SK-N-SH treated with all-trans-retinoic acid at 6 μM for 48 hours (cell line): ENCODE results near the gene SUGP1.

Experiments used
- ATAC-seq: fragments of 200-7000 bp; cut with Tn5 transposase; 3 replicates; pipeline ENCODE4 v1.9.1; 2020; ENCODE audit warnings: mild to moderate bottlenecking, moderate library complexity
- ARNTL ChIP-seq: fragments of 450-650 bp; formaldehyde crosslinking; IDR thresholded peaks from 2 replicates; pipeline ENCODE4 v1.5.0; 2020; ENCODE audit warnings: low read depth, mild to moderate bottlenecking, moderate library complexity, borderline replicate concordance
- BACH2 ChIP-seq: fragments of 250-450 bp; sonication (Bioruptor Pico); IDR thresholded peaks from 2 replicates; pipeline ENCODE4 v1.9.0; 2021; ENCODE audit warnings: mild to moderate bottlenecking, borderline replicate concordance
- CSDC2 ChIP-seq: fragments of 250-450 bp; sonication (Bioruptor Pico); IDR thresholded peaks from 2 replicates; pipeline ENCODE4 v1.5.0; 2020; ENCODE audit warnings: mild to moderate bottlenecking, moderate library complexity
- ESRRG ChIP-seq: fragments of 250-450 bp; sonication (Bioruptor Pico); IDR thresholded peaks from 2 replicates; pipeline ENCODE4 v1.6.1; 2021; ENCODE audit warnings: mild to moderate bottlenecking
- GLIS3 ChIP-seq: fragments of 250-450 bp; sonication (Bioruptor Pico); IDR thresholded peaks from 2 replicates; pipeline ENCODE4 v1.5.0; 2020; ENCODE audit warnings: mild to moderate bottlenecking, moderate library complexity
- ISL1 ChIP-seq: fragments of 250-450 bp; sonication (Bioruptor Pico); IDR thresholded peaks from 2 replicates; pipeline ENCODE4 v2.1.2; 2022; ENCODE audit warnings: mild to moderate bottlenecking, moderate library complexity
- OSR1 ChIP-seq: fragments of 250-450 bp; sonication (Bioruptor Pico); IDR thresholded peaks from 2 replicates; pipeline ENCODE4 v1.8.0; 2022; ENCODE audit warnings: moderate library complexity, mild to moderate bottlenecking, inconsistent platforms
- PPARA ChIP-seq: fragments of 250-450 bp; sonication (Bioruptor Pico); IDR thresholded peaks from 2 replicates; pipeline ENCODE4 v1.5.0; 2020; ENCODE audit warnings: mild to moderate bottlenecking, borderline replicate concordance
- RARB ChIP-seq: fragments of 250-450 bp; sonication (Bioruptor Pico); IDR thresholded peaks from 2 replicates; pipeline ENCODE4 v1.8.0; 2021; ENCODE audit warnings: mild to moderate bottlenecking, moderate library complexity
- SNAI2 ChIP-seq: fragments of 250-450 bp; sonication (Bioruptor Pico); IDR thresholded peaks from 2 replicates; pipeline ENCODE4 v1.5.0; 2020; ENCODE audit warnings: mild to moderate bottlenecking, moderate library complexity
- TCF4 ChIP-seq: fragments of 250-450 bp; sonication (Bioruptor Pico); IDR thresholded peaks from 2 replicates; pipeline ENCODE4 v1.8.0; 2021; ENCODE audit warnings: mild to moderate bottlenecking, moderate library complexity, borderline replicate concordance
- TOX ChIP-seq: fragments of 250-450 bp; sonication (Bioruptor Pico); IDR thresholded peaks from 2 replicates; pipeline ENCODE4 v1.8.0; 2021; ENCODE audit warnings: mild to moderate bottlenecking, moderate library complexity, borderline replicate concordance
- ZC3H10 ChIP-seq: fragments of 250-450 bp; sonication (Bioruptor Pico); IDR thresholded peaks from 2 replicates; pipeline ENCODE4 v1.5.1; 2021; ENCODE audit warnings: mild to moderate bottlenecking, moderate library complexity
- ZFP3 ChIP-seq: fragments of 250-450 bp; sonication (Bioruptor Pico); IDR thresholded peaks from 2 replicates; pipeline ENCODE4 v1.5.0; 2020; ENCODE audit warnings: mild to moderate bottlenecking, moderate library complexity
- ZFP30 ChIP-seq: fragments of 450-650 bp; formaldehyde crosslinking; IDR thresholded peaks from 2 replicates; pipeline ENCODE4 v1.5.0; 2022; ENCODE audit warnings: mild to moderate bottlenecking, moderate library complexity
- ZNF565 ChIP-seq: fragments of 450-650 bp; formaldehyde crosslinking; conservative IDR thresholded peaks from 2 replicates; pipeline ENCODE4 v1.5.0; 2020; ENCODE audit warnings: low read depth, mild to moderate bottlenecking, moderate library complexity
- ZNF70 ChIP-seq: fragments of 450-650 bp; formaldehyde crosslinking; IDR thresholded peaks from 2 replicates; pipeline ENCODE4 v1.5.0; 2020; ENCODE audit warnings: mild to moderate bottlenecking, moderate library complexity
- TF ChIP-seq, protein P1 (sequence below): fragments of 250-450 bp; sonication (Bioruptor Pico); IDR thresholded peaks from 2 replicates; pipeline ENCODE4 v1.8.0; 2021; ENCODE audit warnings: low read depth, mild to moderate bottlenecking, moderate library complexity, borderline replicate concordance
- TF ChIP-seq, protein P2 (sequence below): fragments of 250-450 bp; sonication (Bioruptor Pico); IDR thresholded peaks from 2 replicates; pipeline ENCODE4 v1.5.0; 2020; ENCODE audit warnings: mild to moderate bottlenecking, moderate library complexity
- TF ChIP-seq, protein P3 (sequence below): fragments of 250-450 bp; sonication (Bioruptor Pico); IDR thresholded peaks from 2 replicates; pipeline ENCODE4 v1.5.1; 2021; ENCODE audit warnings: mild to moderate bottlenecking, moderate library complexity

Gene SUGP1

DNA sequence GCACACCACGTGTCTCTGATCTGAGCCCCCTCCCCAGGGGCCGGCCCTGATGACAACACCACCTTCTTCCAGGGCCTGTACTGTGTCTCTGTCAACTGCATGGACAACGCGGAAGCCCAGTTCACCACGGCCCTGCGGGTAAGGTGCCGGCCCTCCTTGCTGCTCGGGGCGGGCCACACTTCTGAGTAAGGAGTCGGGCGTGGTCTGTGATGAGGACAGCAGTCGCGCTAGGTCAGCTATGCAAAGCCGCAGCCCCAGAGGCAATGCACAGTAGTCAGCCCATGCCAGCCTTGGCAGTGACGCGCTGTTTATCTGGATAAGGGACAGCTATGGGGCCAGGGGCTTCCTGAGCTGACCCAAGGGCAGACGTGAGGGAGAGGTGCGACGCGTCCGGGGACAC lies 24.9 kb upstream of the SUGP1 start (continued):
- TF ChIP-seq, protein P1, sequence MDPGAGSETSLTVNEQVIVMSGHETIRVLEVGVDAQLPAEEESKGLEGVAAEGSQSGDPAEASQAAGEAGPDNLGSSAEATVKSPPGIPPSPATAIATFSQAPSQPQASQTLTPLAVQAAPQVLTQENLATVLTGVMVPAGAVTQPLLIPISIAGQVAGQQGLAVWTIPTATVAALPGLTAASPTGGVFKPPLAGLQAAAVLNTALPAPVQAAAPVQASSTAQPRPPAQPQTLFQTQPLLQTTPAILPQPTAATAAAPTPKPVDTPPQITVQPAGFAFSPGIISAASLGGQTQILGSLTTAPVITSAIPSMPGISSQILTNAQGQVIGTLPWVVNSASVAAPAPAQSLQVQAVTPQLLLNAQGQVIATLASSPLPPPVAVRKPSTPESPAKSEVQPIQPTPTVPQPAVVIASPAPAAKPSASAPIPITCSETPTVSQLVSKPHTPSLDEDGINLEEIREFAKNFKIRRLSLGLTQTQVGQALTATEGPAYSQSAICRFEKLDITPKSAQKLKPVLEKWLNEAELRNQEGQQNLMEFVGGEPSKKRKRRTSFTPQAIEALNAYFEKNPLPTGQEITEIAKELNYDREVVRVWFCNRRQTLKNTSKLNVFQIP = no peak

DNA sequence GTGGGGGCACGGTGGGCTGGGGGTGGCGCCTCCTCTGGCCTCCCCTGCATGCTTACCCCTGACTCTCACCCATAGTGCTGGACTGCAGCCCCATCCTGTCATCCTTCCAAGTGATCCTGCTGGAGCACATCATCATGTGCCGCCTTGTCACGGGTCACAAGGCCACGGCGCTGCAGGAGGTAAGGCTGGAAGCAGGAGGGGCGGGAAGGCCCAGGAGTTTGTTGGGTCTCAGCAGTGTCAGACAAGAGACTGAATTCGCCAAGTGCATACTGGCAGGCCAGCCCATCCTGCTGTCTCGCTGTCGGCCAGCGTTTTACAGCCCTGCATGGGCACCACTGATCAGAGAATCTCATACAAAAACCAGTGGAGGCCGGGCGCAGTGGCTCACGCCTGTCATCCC lies 23.5 kb upstream of the SUGP1 start:
- no peak for ATAC-seq
- TF ChIP-seq ESRRG (CRISPR knock-in tag) = no peak
- no peak for TF ChIP-seq TCF4 (CRISPR knock-in tag)
- TF ChIP-seq CSDC2 (CRISPR knock-in tag) = no peak
- TF ChIP-seq ZFP3 (CRISPR knock-in tag) = no peak
- TF ChIP-seq, protein P2, sequence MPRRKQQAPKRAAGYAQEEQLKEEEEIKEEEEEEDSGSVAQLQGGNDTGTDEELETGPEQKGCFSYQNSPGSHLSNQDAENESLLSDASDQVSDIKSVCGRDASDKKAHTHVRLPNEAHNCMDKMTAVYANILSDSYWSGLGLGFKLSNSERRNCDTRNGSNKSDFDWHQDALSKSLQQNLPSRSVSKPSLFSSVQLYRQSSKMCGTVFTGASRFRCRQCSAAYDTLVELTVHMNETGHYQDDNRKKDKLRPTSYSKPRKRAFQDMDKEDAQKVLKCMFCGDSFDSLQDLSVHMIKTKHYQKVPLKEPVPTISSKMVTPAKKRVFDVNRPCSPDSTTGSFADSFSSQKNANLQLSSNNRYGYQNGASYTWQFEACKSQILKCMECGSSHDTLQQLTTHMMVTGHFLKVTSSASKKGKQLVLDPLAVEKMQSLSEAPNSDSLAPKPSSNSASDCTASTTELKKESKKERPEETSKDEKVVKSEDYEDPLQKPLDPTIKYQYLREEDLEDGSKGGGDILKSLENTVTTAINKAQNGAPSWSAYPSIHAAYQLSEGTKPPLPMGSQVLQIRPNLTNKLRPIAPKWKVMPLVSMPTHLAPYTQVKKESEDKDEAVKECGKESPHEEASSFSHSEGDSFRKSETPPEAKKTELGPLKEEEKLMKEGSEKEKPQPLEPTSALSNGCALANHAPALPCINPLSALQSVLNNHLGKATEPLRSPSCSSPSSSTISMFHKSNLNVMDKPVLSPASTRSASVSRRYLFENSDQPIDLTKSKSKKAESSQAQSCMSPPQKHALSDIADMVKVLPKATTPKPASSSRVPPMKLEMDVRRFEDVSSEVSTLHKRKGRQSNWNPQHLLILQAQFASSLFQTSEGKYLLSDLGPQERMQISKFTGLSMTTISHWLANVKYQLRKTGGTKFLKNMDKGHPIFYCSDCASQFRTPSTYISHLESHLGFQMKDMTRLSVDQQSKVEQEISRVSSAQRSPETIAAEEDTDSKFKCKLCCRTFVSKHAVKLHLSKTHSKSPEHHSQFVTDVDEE (CRISPR knock-in tag) = no peak
- no peak for TF ChIP-seq ZNF70 (CRISPR knock-in tag)
- no peak for TF ChIP-seq ZC3H10 (CRISPR knock-in tag)
- no peak for TF ChIP-seq ISL1 (CRISPR knock-in tag)
- no peak for TF ChIP-seq BACH2 (CRISPR knock-in tag)
- TF ChIP-seq, protein P3, sequence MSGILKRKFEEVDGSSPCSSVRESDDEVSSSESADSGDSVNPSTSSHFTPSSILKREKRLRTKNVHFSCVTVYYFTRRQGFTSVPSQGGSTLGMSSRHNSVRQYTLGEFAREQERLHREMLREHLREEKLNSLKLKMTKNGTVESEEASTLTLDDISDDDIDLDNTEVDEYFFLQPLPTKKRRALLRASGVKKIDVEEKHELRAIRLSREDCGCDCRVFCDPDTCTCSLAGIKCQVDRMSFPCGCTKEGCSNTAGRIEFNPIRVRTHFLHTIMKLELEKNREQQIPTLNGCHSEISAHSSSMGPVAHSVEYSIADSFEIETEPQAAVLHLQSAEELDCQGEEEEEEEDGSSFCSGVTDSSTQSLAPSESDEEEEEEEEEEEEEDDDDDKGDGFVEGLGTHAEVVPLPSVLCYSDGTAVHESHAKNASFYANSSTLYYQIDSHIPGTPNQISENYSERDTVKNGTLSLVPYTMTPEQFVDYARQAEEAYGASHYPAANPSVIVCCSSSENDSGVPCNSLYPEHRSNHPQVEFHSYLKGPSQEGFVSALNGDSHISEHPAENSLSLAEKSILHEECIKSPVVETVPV = no peak
- no peak for TF ChIP-seq PPARA
- TF ChIP-seq TOX (CRISPR knock-in tag) = no peak
- TF ChIP-seq RARB (CRISPR knock-in tag) = no peak
- no peak for TF ChIP-seq ARNTL (CRISPR knock-in tag)

DNA sequence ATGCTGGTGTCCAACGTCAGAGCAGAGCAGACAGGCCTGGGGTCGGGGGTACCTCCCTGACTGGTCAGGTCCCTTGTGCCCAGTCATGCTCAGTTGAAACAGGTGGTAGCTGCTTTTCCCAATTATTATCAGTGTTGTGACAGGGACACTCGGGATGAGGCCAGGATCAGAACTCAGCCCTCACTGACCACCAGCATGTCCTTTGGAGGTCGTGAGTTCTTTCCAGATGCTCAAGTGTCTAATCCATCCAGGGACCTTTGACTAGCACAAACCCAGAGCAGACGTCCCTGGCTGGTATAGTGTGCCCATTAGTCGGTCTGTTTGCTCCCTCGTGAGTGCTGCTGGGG lies 22.7 kb upstream of the SUGP1 start:
- no peak for ATAC-seq
- TF ChIP-seq ZC3H10 (CRISPR knock-in tag) = no peak
- no peak for TF ChIP-seq TOX (CRISPR knock-in tag)
- TF ChIP-seq, protein P1 = no peak
- no peak for TF ChIP-seq GLIS3
- no peak for TF ChIP-seq OSR1 (CRISPR knock-in tag)
- no peak for TF ChIP-seq TCF4 (CRISPR knock-in tag)

DNA sequence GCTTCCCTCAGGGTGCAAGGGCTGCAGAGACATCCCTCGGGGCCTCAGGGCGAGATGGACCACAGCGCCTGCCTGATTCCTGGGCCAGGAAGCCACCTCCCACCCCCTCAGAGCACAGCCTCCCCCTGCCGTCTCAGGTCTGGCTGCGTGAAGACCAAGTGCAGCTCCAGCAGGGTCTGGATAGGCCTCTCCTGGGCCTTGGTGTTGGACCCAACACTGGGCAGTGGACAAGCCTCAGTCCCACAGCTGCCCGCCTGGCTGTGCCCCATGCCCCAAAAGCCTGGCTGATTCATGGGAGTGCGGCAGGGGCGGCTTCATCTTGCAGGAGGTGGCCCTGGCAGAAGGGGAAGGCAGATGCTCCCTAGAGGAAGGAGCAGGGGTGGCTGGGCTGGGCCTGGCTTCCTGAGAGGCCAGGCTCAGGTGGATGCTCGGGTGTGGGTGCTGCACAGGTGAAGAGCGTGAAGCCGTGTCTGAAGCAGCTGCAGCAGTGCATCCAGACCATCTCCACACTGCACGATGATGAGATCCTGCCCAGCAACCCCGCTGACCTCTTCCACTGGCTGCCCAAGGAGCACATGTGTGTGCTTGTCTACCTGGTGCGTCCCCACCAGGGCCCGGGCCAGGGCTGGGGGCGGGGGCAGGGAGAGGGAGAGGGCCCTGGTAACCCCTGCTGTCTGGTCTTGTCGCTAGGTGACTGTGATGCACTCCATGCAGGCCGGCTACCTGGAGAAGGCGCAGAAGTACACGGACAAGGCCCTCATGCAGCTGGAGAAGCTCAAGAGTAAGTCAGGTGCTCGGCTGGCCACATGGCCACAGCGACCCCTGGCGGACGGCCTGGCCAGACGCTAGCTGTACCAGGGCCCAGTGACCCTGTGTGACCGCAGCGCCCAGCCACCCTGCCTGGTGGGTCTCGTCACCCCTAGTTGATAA lies 22.0 kb upstream of the SUGP1 start:
- peak; percentile 92 for ATAC-seq
- no peak for TF ChIP-seq SNAI2 (CRISPR knock-in tag)
- TF ChIP-seq BACH2 (CRISPR knock-in tag) = no peak
- no peak for TF ChIP-seq ARNTL (CRISPR knock-in tag)
- TF ChIP-seq, protein P1 = no peak
- TF ChIP-seq ZNF565 (CRISPR knock-in tag) = no peak
- no peak for TF ChIP-seq GLIS3
- no peak for TF ChIP-seq PPARA
- no peak for TF ChIP-seq ISL1 (CRISPR knock-in tag)
- TF ChIP-seq, protein P3 = no peak
- TF ChIP-seq, protein P2 (CRISPR knock-in tag) = no peak
- TF ChIP-seq ZFP30 (CRISPR knock-in tag) = no peak
- TF ChIP-seq ZNF70 (CRISPR knock-in tag) = no peak
- TF ChIP-seq ZFP3 (CRISPR knock-in tag) = no peak
- TF ChIP-seq TOX (CRISPR knock-in tag) = no peak
- TF ChIP-seq TCF4 (CRISPR knock-in tag) = no peak
